Activated CD4-positive, alpha-beta T cell treated with anti-CD3 and anti-CD28 coated beads, Interleukin-2, Interleukin-6, amounts not matched to agents 100 ng/mL and 50 ng/mL, durations not matched to agents 16 hours and 8 hours (primary cell): ENCODE results near the gene MPHOSPH8.

Experiments used
- DNase-seq: peaks from one replicate; pipeline ENCODE4 v3.0.0-alpha.2; 2020

Gene MPHOSPH8

GRCh38 chr13:19633479-19634255, at the start of gene MPHOSPH8:
TSS of gene MPHOSPH8 (plus strand) at chr13:19633659. CDS start at chr13:19633749, 90 bp downstream.
- peak; percentile 97 for DNase-seq

- DNase-seq: peak; percentile 89
These were observed 46.4 kb upstream of the MPHOSPH8 start for GRCh38 chr13:19586904-19587634.

- peak; percentile 67 for DNase-seq
These were observed 45.7 kb upstream of the MPHOSPH8 start for GRCh38 chr13:19587635-19588300.

- DNase-seq: no peak
These were observed 44.1 kb upstream of the MPHOSPH8 start for GRCh38 chr13:19589312-19589711.

- DNase-seq: no peak
These were observed 43.0 kb upstream of the MPHOSPH8 start for GRCh38 chr13:19590423-19590822.

GRCh38 chr13:19591864-19592263, 41.6 kb upstream of the MPHOSPH8 start:
- DNase-seq: no peak

GRCh38 chr13:19592657-19593180, 40.7 kb upstream of the MPHOSPH8 start:
- DNase-seq: no peak

GRCh38 chr13:19596086-19596485, 37.4 kb upstream of the MPHOSPH8 start:
- DNase-seq: no peak

- DNase-seq: no peak
These were observed 36.5 kb upstream of the MPHOSPH8 start for GRCh38 chr13:19596960-19597361.

GRCh38 chr13:19597523-19597922, 35.9 kb upstream of the MPHOSPH8 start:
- no peak for DNase-seq

GRCh38 chr13:19601749-19602725, 31.4 kb upstream of the MPHOSPH8 start:
- peak; percentile 47 for DNase-seq

- DNase-seq: no peak
These were observed 29.2 kb upstream of the MPHOSPH8 start for GRCh38 chr13:19604306-19604705.

GRCh38 chr13:19605161-19605955, 28.1 kb upstream of the MPHOSPH8 start:
- no peak for DNase-seq

- no peak for DNase-seq
These were observed 27.3 kb upstream of the MPHOSPH8 start for GRCh38 chr13:19606152-19606551.

- DNase-seq: no peak
These were observed 26.7 kb upstream of the MPHOSPH8 start for GRCh38 chr13:19606737-19607136.

GRCh38 chr13:19607523-19608078, 25.9 kb upstream of the MPHOSPH8 start:
- DNase-seq: no peak

- DNase-seq: peak; percentile 41
These were observed 14.5 kb upstream of the MPHOSPH8 start for GRCh38 chr13:19618977-19619376.

- DNase-seq: no peak
These were observed 11.3 kb upstream of the MPHOSPH8 start for GRCh38 chr13:19622193-19622592.

GRCh38 chr13:19624265-19624664, 9.2 kb upstream of the MPHOSPH8 start:
- DNase-seq: no peak

GRCh38 chr13:19632915-19633478, 462 bp upstream of the MPHOSPH8 start:
- DNase-seq: no peak
